GM18520 (cell line): ENCODE data around the gene IFFO2.

ENCODE experiments used
- ATAC-seq: cut with Tn5 transposase; IDR thresholded peaks from one replicate; pipeline ENCODE4 v1.9.1; 2021; ENCODE audit not compliant: unreplicated experiment

Gene IFFO2

GRCh38 chr1:18938008-18938706, 18.3 kb downstream of the IFFO2 start:
- no peak for ATAC-seq

DNA sequence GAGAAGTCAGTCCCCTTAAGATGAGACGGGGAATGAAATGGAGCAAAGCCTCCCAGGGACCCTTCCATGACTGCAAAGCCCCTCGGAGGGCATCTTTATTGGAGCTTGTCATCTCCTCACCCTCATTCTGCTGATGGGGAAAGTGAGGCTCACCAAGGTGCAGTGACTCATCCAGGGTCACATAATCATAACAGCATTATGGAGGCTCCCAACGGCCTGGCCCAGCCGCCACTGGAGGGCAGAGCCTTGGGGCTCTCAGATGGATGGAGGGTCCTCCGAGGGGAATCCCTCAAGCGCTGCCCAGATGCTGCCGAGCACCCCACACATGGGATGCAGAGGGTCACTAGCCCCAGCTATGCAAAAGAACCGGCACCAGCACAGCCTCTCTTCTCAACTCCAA, 18.9 kb downstream of the IFFO2 start:
- no peak for ATAC-seq

DNA sequence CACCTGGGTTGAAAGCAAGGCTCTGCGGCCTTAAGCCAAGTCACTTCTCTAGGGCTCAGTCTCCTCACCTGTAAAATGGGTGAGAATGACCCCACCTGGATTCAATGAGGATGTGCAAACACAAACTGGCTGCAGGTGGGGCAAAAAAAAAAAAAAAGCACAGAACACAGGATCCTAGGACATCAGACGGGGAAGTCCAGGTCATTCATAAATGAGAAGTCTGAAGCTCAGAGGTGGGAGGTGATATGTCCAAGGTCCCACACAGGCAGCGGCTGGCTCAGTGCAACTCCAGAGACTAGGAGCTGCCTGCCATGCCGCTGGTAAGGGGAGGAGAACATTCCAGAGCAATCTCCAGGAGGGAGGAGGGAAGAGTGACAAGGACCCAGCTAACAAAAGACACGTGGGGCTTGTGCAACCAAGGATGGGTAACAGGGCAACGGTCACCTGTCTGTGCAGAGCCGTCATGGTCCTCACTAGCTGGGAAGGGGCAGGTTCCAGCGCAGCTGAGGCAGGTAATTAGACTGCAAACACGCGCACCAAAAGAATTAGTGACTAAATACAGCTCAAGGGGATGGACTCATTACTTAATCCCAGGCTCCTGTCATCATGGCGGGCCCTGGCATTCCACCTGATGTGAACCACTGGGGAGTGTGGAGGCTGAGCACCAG, 19.5 kb downstream of the IFFO2 start:
- no peak for ATAC-seq

DNA sequence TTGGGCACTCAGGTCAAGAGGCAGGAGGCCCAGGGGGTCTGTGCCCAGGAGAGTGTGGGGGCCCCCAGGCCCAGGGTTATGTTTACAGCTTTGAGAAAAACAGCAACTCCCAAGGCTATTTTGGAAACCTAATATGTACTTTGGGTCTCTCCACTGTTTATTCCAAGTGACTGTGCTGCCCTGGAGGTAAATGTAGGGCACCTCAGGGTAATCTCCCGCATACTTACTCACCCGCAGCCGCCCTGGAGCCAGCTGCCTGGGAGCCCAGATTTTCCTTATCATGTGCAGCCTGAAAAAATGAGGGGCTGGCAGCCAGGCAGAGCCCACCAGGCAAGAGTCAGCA, 20.0 kb downstream of the IFFO2 start:
- ATAC-seq = no peak

DNA sequence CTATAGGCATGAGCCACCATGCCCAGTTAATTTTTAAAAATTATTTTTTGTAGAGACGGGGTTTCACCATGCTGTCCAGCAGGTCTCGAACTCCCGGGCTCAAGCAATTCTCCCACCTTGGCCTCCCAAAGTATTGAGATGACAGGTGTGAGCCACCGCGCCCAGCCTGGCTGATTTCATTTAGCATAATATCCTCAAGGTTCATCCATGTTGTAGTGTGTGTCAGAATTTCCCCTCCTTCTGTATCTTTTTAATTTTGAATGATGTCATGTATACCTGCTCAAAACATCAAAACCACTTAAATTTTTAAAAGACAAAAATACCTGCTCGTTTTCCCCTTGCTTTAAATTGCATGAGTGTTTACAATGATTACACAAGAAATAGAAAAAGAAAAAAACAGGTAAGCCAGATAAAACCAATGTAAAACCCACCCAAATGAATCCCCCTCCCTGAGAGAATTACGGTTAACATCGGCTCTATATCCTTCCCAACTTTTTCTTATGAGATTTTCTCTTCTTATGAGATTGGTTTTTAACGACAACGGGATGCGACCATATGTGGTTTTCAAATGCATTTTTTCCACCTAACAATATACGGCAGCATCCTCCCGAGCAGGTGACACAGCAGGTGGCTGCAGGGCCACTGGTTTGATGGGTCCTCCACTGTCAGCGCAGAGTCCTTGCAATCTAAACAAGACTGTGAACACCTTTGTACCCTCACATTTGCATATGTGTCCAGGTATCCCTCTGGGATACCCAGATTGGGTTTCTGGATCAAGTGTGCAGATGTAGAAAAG, 22.1 kb downstream of the IFFO2 start:
- ATAC-seq = no peak

GRCh38 chr1:18932879-18933278, 23.6 kb downstream of the IFFO2 start:
- ATAC-seq = no peak

DNA sequence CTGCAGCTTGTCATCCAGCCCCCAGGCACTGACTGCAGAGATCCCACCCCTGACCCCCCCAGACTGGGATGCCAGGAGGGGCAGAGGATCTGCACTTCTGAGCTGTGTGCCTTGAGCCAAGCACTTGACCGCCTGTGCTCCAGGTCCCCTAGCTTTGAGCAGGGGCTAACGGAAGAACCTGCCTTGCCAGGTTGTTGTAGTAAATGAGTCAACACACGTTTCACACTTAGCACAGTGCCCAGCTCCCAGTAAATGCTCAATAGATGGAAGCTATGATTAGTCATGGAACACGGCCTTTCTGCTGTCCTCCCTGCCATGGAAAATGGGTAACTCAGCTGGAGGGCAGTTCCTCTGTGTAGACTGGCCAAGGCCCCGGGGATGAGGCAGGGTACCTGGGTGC, 24.1 kb downstream of the IFFO2 start:
- no peak for ATAC-seq

DNA sequence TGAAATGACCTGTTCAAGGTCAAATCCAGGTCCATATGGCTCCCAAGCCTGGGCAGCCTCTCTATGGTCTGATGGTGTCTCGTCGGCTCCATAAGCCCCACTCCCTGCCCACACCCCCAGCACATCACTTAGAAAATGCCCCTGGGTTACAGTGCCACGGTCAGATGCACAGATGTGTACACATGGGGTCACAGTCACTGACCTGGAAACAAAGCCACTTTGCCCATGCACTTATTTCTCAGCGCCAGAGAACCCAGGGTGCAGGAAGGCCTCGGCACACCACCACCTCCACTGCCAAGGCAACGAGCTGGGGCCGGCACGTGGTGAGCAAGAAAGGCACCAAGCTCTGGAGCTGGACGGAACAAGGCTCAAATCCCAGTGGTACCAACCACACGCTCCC, 24.7 kb downstream of the IFFO2 start:
- ATAC-seq = no peak

DNA sequence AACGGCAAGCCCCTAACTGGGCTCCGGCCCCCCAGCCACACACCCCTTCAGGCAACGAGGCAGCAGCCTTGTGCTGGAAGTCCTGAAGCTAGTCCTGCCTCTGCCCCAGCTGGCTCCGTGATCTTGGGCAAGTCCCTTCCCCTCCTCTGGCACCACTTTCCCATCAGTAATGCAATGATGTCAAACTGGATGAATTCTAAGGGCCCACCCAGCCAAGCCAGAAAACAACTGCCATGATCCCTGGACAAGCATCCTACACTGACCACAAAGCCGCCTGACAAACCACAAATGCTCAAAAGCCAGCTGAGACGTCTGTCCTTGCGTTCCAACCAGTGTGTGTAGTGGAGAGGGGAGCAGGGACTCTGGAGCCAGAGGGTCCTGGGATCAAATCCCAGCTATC, 26.8 kb downstream of the IFFO2 start:
- no peak for ATAC-seq

- no peak for ATAC-seq
These were observed 27.5 kb downstream of the IFFO2 start for GRCh38 chr1:18928985-18929384.

- no peak for ATAC-seq
These were observed 28.1 kb downstream of the IFFO2 start for GRCh38 chr1:18928406-18928805.

DNA sequence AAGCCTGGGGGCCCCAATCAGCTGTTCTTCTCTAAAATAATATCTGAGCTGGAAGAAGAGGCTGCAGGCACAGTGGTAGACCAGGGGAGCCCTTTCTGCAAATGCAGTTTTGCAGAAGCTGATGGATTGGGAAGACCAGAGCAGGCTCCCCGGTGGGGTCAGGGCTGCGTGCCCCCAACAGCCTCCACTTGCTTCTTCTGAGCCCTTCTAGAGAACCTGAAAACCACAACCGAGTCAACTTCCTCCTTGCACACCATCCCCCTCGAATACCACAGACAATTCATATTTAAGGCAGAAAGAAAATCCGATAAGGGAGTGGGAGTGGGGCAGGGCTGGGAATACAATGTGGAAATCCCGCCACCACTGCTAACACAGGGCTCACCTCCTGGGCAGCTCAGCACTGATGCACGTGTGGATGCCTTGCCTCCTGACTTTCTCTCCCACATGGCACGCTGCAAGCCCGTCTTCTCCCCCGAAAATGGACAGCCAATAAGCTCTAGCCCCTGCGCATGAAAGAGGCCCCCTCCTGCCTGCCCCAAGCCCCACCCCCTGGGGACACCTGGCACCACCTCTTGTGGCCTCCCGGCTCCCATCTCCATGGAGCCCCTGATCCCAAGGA, 28.7 kb downstream of the IFFO2 start:
- no peak for ATAC-seq

DNA sequence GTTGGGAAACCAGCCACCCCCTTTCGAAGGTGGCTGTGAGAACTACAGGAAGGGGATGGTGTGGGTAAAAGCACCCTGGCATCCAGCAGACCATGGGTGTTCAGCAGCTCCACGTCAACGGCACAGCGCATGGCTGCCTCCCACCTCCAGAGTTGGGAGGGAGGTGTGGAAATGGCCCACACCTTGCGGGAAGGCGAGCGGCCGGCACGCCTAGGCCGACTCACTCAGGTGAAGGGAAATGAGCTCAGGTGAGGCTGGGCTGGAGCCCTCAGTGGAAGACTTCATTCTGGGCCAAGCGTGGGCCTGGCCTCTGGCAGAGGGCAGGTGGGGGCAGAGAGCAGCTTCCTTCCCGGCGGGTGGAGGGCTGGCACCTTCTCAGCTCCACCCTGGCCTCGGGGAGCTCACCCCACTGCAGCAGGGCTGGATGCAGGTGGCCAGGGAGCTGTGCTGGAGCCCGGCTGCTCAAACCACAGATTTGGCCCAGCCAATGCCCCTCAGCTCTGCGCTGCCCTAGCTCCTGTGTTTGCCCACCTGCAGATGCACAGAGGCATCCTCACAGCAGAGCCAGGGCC, 29.3 kb downstream of the IFFO2 start:
- ATAC-seq = peak; percentile 8

DNA sequence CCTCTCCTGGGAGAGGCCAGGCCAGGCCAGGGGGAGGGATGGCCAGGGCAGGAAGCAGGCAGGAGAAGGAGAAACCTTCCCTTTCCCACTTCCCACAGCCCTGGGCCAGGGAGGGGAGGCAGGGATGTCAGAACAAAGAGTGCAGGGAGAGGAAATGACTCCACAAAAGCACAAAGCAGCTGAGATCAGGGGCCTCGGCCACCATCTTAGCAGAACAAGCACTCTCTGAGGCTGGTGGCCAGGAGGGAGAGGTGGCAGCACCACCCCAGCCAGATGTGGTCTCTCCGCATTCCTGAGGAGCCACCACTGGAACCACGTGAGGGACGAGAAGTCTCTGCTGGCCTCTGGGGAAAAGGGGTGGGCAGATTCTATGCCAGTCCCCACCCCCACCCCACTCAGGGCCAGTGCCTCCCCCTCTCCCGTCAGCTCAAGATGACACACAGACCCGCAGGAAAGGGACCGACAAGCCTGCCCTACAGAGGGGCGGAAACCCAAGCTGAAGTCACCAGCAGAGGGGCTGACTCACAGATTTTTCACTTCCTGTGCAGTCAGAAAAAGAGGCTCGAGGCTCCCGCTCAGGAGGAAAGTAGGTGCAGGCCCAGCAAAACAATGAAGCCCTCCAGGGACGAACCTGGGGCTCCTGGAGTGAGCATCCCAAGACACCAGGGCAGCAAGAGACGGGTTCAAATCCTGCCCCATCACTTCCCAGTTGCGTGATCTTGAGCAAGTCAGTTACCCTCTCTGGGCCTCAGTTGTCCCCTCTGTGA, 30.0 kb downstream of the IFFO2 start:
- peak; percentile 45 for ATAC-seq

DNA sequence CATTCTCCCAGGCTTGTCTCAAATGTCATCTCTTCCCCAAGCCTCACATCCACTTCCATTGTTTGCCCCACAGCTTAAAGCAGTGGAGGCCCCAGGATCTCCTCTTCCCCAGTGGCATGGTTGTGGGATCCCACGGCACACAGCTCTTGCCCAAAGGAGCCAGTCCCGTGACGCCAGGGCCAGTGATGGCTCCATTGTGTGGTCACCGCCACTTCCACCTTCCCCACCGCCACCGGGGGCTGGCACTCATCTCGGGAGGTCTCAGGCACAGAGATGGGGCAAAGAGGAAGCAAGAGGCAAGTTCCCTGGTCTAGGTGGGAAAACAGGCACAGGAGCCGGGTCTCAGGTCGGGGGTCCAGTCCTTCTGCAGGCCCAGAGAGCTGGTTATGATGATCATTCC, 31.2 kb downstream of the IFFO2 start:
- ATAC-seq = no peak

DNA sequence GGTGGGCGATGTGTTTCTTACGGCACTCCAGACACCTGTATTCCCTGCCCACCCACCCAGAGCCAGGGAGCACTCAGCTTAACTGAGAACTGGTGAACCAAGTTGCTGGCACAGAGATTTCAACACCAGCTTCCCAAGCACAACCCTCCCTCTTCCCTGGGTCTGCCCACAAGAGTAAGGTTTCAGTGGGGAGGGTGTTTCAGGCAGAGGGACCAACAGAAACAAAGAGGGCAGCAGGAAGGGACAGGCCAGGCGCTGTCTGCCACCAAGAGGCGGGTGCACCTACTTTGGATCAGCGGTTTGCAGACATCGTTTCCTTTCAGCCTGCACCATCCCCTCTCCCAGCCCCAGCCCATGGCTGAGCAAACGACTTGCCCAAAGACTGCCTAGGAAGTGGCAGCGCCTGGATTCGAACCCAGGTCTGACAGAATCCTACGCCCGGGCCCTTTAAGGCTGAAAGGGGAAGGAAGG, 32.2 kb downstream of the IFFO2 start:
- no peak for ATAC-seq

- ATAC-seq = no peak
These were observed 32.7 kb downstream of the IFFO2 start for GRCh38 chr1:18923756-18924211.

GRCh38 chr1:18922848-18923755, 33.4 kb downstream of the IFFO2 start:
- ATAC-seq = no peak

DNA sequence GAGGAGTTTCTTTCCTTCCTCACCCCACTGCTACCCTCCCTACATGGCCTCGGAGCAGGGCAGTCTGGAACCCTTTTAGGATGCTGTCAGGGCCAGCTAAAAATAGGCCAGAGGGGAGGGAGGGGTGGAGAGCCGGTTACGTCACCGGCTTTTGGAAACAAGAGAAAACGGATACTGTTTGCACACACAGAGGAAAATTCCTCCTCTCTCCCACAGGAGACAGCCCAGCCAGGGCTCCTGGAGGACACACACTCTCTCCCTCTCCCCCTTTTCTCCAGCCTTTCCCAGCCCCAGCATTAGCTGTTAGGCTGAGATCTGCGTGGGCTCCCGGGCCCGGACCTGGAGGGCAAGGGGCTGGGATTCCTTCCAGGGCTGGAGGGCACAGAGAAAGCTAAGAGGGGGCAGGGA, 34.2 kb downstream of the IFFO2 start:
- ATAC-seq = no peak
